SH-SY5Y (cell line): ENCODE results near the gene IFI44.

Source experiments
- GATA2 ChIP-seq: IDR thresholded peaks from 2 replicates; pipeline ENCODE4 v1.6.1; 2011; ENCODE audit warnings: mild to moderate bottlenecking, low read depth, low read length
- GATA3 ChIP-seq: IDR thresholded peaks from 2 replicates; pipeline ENCODE4 v1.6.1; 2011; ENCODE audit warnings: low read depth, mild to moderate bottlenecking, low read length, moderate library complexity

GRCh38 chr1:78683079-78683478 lies 33.4 kb downstream of the IFI44 start:
- no peak for TF ChIP-seq GATA2
- no peak for TF ChIP-seq GATA3
